GM23338 (cell line): ENCODE measurements around the gene ABCA13. TPM values are rescaled to one million over a fixed set of nuclear protein-coding genes. Genes with fewer than 3 reads are reported as not detected.
"Not testable (repeated sequence)": the region's sequence is repeated elsewhere in the genome, so short reads cannot be mapped to it uniquely, and the experiment has no call there.

ENCODE experiments used
- ATAC-seq: fragments of 200-7000 bp; cut with Tn5 transposase; 3 replicates; pipeline ENCODE4 v1.9.1; 2020
- DNase-seq: peaks from one replicate; pipeline ENCODE4 v3.0.0-alpha.2; 2015; ENCODE audit warnings: low spot score
- H2AFZ ChIP-seq: fragments of 200-600 bp; sonication (generic); 2 replicates; pipeline ENCODE4 v1.8.0; 2016; ENCODE audit warnings: antibody characterized with exemption, mild to moderate bottlenecking, moderate library complexity
- H3F3A ChIP-seq: fragments of 200-600 bp; sonication (generic); replicated peaks from 2 replicates; pipeline ENCODE4 v1.8.0; 2017; ENCODE audit warnings: antibody characterized with exemption, mixed run types, low read depth
- H3K27ac ChIP-seq: fragments of 200-600 bp; sonication (generic); 2 replicates; pipeline ENCODE4 v1.6.1; 2016; ENCODE audit warnings: low read depth
- H3K27me3 ChIP-seq: fragments of 200-600 bp; sonication (generic); 2 replicates; pipeline ENCODE4 v1.8.0; 2016; ENCODE audit warnings: mild to moderate bottlenecking, mixed run types, moderate library complexity; ENCODE audit not compliant: insufficient read depth
- H3K36me3 ChIP-seq: fragments of 200-600 bp; sonication (generic); 2 replicates; pipeline ENCODE4 v1.8.0; 2016; ENCODE audit warnings: mild to moderate bottlenecking; ENCODE audit not compliant: insufficient read depth
- H3K4me1 ChIP-seq: fragments of 200-600 bp; sonication (generic); 2 replicates; pipeline ENCODE4 v1.8.0; 2016; ENCODE audit warnings: mild to moderate bottlenecking, moderate library complexity; ENCODE audit not compliant: insufficient read depth
- H3K4me2 ChIP-seq: fragments of 200-600 bp; sonication (generic); 2 replicates; pipeline ENCODE4 v1.7.1; 2017; ENCODE audit warnings: mixed run types
- H3K4me3 ChIP-seq: fragments of 200-600 bp; sonication (generic); 2 replicates; pipeline ENCODE4 v1.6.1; 2016; ENCODE audit warnings: mixed run types
- H3K79me2 ChIP-seq: fragments of 200-600 bp; sonication (generic); replicated peaks from 2 replicates; pipeline ENCODE4 v1.8.0; 2017; ENCODE audit warnings: mild to moderate bottlenecking; ENCODE audit not compliant: insufficient read depth
- H3K9me2 ChIP-seq: fragments of 200-600 bp; sonication (generic); 2 replicates; pipeline ENCODE4 v1.8.0; 2017; ENCODE audit not compliant: insufficient read depth
- H4K20me1 ChIP-seq: fragments of 200-600 bp; sonication (generic); replicated peaks from 2 replicates; pipeline ENCODE4 v1.8.0; 2017; ENCODE audit warnings: mild to moderate bottlenecking; ENCODE audit not compliant: insufficient read depth
- H3K27ac Mint-ChIP-seq: 2 replicates; pipeline ENCODE4 v1.8.0; 2020; ENCODE audit warnings: inconsistent platforms, mild to moderate bottlenecking, moderate library complexity, mixed read lengths
- H3K27me3 Mint-ChIP-seq: 3 replicates; pipeline ENCODE4 v1.8.0; 2022; ENCODE audit warnings: low read depth, mild to moderate bottlenecking, moderate library complexity, mixed read lengths, inconsistent platforms; ENCODE audit not compliant: insufficient read depth, poor library complexity
- H3K36me3 Mint-ChIP-seq: 3 replicates; pipeline ENCODE4 v1.8.0; 2021; ENCODE audit warnings: low read depth, mild to moderate bottlenecking, inconsistent platforms, moderate library complexity, mixed read lengths
- H3K4me1 Mint-ChIP-seq: 3 replicates; pipeline ENCODE4 v1.8.0; 2020; ENCODE audit warnings: mild to moderate bottlenecking, inconsistent platforms, mixed read lengths
- H3K4me3 Mint-ChIP-seq: 3 replicates; pipeline ENCODE4 v1.8.0; 2021; ENCODE audit warnings: moderate library complexity, mild to moderate bottlenecking, inconsistent platforms, mixed read lengths
- H3K9me3 Mint-ChIP-seq: 3 replicates; pipeline ENCODE4 v1.8.0; 2020; ENCODE audit warnings: moderate library complexity, mild to moderate bottlenecking, inconsistent platforms, mixed read lengths
- EZH2phosphoT487 ChIP-seq: fragments of 200-600 bp; sonication (generic); IDR thresholded peaks from one replicate; pipeline ENCODE4 v1.8.1; 2018; ENCODE audit warnings: antibody characterized with exemption; ENCODE audit not compliant: unreplicated experiment
- polyA plus RNA-seq: library from polyadenylated mRNA; unstranded; fragments of >200 nt; fragmentation: Nextera tagmentation; extraction: Ambion mirVana; gene quantifications from 2 replicates; pipeline ENCODE4 v1.2.1, GENCODE V29; 2016
- total RNA-seq: library from RNA; depleted of rRNA; stranded (reverse); fragments of >200 nt; shearing (Covaris generic); gene quantifications from 2 replicates; pipeline ENCODE4 v1.2.3, GENCODE V29; 2014
- TF ChIP-seq, protein P1 (sequence below), 2 experiments: fragments of 200-600 bp in 1 of 2; sonication (generic) in 1 of 2; conservative IDR thresholded peaks; 2 replicates each; pipeline versions ENCODE4 v1.5.1 to v1.6.1; 2016 to 2017; ENCODE audit warnings: antibody characterized with exemption in 2 of 2, low read depth in 2 of 2, mild to moderate bottlenecking in 2 of 2, moderate library complexity in 1 of 2

ABCA13 gene
- total and polyA plus RNA-seq, 2 experiments from 2014 or later, result 0.21 TPM; not detected in 1

DNA sequence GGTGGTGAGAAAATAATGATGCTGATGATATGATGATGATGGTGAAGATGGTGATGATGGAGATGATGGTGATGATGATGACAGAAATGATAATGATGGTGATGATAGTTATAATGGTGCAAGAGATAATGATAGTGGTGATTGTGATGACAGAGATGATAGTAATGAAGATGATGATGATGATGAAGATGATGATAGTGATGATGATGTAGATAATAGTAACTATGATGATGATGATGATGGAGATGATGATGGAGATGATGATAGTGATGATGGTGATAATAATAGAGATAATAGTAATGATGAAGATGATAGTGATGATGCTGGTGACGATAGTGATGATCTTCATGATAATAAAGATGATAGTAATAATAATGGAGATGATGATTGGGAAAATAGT lies 22.2 kb downstream of the ABCA13 start:
- Histone ChIP-seq H3K27ac (no peak overlapping the region), H3K4me3 (no peak overlapping the region), H2AFZ (no peak overlapping the region), H3K4me1 (no peaks in the 10 kb centered on the region), H3K36me3 (no peaks in the 10 kb centered on the region), H3K79me2 (no peaks in the 10 kb centered on the region), H3K4me2 (no peak overlapping the region), H3F3A (no peaks in the 10 kb centered on the region), H3K9me2 (peaks cover 7% of the 10 kb centered on the region), H4K20me1 (no peaks in the 10 kb centered on the region), H3K27me3 (no peaks in the 10 kb centered on the region)
- Mint-ChIP-seq H3K9me3 (peaks cover 6% of the 10 kb centered on the region; the same call in 2 of the 3 replicates), H3K27me3 (no peaks in the 10 kb centered on the region), H3K27ac (no peak overlapping the region), H3K4me1 (no peaks in the 10 kb centered on the region), H3K4me3 (no peak overlapping the region), H3K36me3 (peaks cover 5% of the 10 kb centered on the region; the same call in 1 of the 3 replicates)
- no peak for ATAC-seq
- no peak for TF ChIP-seq EZH2phosphoT487
- no peak for DNase-seq

DNA sequence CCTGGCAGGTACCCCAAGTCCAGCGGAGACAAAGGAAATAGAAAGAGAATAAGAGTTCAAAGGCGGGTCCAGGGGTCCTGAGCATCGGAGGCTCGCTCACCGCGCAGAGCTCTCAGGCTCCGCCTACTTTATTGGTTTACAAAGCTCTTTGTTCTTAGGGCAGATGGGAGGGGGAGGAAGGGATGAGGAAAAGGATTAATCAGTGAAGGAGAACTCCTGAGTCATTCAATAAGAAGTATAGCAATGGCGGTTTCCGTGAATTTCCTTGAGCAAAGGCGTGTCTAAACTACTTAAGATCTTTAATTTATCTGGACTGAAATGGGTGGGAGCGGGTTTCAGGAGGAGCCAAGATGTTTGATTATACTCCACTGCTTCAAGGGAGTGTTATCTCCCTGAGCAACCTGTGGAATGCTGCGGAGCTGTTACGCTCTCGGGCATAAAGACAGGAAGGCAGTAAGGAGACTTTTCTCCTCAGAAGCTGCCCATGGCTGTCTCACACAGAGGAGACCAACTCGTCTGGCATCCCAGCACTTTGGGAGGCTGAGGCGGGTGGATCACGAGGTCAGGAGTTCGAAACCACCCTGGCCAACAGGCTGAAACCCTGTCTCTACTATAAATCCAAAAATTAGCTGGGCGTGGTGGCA lies 29.8 kb downstream of the ABCA13 start:
- H3K36me3 ChIP-seq, H3K4me3 ChIP-seq, H3K27ac ChIP-seq, H3F3A ChIP-seq, H3K9me2 ChIP-seq, H3K4me2 ChIP-seq, H3K4me3 Mint-ChIP-seq, ATAC-seq, H3K4me1 Mint-ChIP-seq, H3K79me2 ChIP-seq, H3K4me1 ChIP-seq, H3K27me3 ChIP-seq, H4K20me1 ChIP-seq, H3K27me3 Mint-ChIP-seq: not testable (repeated sequence)
- H3K9me3 Mint-ChIP-seq, result peaks cover 15% of the 10 kb centered on the region
- H2AFZ ChIP-seq, result peak overlapping the region; percentile 94
- H3K36me3 Mint-ChIP-seq, result peaks cover 24% of the 10 kb centered on the region
- H3K27ac Mint-ChIP-seq, result peak overlapping the region; percentile 21; the same call in 1 of the 2 replicates
- peak; percentile 41 for DNase-seq

DNA sequence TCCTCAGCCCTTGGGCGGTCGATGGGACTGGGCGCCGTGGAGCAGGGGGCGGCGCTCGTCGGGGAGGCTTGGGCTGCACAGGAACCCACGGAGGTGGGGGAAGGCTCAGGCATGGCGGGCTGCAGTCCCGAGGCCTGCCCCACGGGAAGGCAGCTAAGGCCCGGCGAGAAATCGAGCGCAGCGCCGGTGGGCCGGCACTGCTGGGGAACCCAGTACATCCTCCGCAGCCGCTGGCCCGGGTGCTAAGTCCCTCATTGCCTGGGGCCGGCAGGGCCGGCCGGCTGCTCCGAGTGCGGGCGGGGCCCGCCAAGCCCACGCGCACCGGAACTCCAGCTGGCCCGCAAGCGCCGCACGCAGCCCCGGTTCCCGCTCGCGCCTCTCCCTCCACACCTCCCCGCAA lies 31.7 kb downstream of the ABCA13 start:
- not testable (repeated sequence) for H3K4me3 ChIP-seq, H2AFZ ChIP-seq, H3F3A ChIP-seq, H4K20me1 ChIP-seq, ATAC-seq, H3K9me2 ChIP-seq, H3K4me3 Mint-ChIP-seq, H3K27ac Mint-ChIP-seq, H3K27ac ChIP-seq, H3K27me3 Mint-ChIP-seq, H3K36me3 ChIP-seq, DNase-seq, H3K27me3 ChIP-seq, H3K4me1 Mint-ChIP-seq, H3K79me2 ChIP-seq, H3K4me2 ChIP-seq, H3K4me1 ChIP-seq
- peaks cover 24% of the 10 kb centered on the region for H3K36me3 Mint-ChIP-seq
- H3K9me3 Mint-ChIP-seq, result peaks cover 15% of the 10 kb centered on the region

DNA sequence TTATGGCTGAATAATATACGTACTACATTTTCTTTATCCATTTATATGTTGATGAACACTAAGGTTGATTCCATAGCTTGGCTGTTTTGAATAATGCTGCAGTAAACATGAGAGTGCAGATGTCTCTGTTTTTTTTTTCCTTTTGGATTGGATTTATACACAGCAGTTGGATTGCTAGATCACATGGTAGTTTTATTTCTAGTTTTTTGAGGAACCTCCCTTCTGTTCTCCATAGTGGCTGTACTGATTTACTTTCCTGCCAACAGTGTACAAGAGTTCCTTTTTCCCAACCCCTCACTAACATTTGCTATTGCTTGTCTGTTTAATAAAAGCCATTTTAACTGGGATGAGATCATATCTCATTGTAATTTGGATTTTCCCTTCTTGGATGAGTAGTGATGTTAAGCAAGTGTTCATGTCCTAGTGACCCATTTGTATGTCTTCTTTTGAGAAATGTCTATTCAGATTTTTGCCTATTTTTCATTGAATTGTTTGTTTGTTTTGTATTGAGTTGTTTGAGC lies 36.0 kb downstream of the ABCA13 start:
- Histone ChIP-seq H2AFZ (no peak overlapping the region), H3F3A (no peaks in the 10 kb centered on the region), H3K9me2 (no peaks in the 10 kb centered on the region), H3K27me3 (no peaks in the 10 kb centered on the region), H3K4me2 (no peak overlapping the region), H3K4me1 (no peaks in the 10 kb centered on the region; the same call in 1 of the 2 replicates), H4K20me1 (no peaks in the 10 kb centered on the region), H3K4me3 (no peak overlapping the region), H3K27ac (no peak overlapping the region), H3K36me3 (no peaks in the 10 kb centered on the region), H3K79me2 (no peaks in the 10 kb centered on the region)
- Mint-ChIP-seq H3K9me3 (peaks cover 25% of the 10 kb centered on the region), H3K4me3 (no peak overlapping the region), H3K27ac (no peak overlapping the region), H3K27me3 (no peaks in the 10 kb centered on the region), H3K4me1 (peaks cover 3% of the 10 kb centered on the region; the same call in 1 of the 3 replicates), H3K36me3 (peaks cover 13% of the 10 kb centered on the region)
- ATAC-seq (no peak), DNase-seq (no peak)
- TF ChIP-seq, protein P1, sequence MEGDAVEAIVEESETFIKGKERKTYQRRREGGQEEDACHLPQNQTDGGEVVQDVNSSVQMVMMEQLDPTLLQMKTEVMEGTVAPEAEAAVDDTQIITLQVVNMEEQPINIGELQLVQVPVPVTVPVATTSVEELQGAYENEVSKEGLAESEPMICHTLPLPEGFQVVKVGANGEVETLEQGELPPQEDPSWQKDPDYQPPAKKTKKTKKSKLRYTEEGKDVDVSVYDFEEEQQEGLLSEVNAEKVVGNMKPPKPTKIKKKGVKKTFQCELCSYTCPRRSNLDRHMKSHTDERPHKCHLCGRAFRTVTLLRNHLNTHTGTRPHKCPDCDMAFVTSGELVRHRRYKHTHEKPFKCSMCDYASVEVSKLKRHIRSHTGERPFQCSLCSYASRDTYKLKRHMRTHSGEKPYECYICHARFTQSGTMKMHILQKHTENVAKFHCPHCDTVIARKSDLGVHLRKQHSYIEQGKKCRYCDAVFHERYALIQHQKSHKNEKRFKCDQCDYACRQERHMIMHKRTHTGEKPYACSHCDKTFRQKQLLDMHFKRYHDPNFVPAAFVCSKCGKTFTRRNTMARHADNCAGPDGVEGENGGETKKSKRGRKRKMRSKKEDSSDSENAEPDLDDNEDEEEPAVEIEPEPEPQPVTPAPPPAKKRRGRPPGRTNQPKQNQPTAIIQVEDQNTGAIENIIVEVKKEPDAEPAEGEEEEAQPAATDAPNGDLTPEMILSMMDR (conservative IDR thresholded peaks at IDR 0.05; ENCODE audit: low read depth in 2 of 2), result no peak
